GM11168 (cell line): ENCODE data around the gene LRRC43.

Experiments
- in situ Hi-C: fragments of 300-500 bp; cut with MboI; formaldehyde crosslinking; loops from one replicate; pipeline ENCODE4 v1.12.0; 2022; ENCODE audit warnings: low sequenced_read_pairs; ENCODE audit not compliant: unreplicated experiment

The LRRC43 gene

DNA sequence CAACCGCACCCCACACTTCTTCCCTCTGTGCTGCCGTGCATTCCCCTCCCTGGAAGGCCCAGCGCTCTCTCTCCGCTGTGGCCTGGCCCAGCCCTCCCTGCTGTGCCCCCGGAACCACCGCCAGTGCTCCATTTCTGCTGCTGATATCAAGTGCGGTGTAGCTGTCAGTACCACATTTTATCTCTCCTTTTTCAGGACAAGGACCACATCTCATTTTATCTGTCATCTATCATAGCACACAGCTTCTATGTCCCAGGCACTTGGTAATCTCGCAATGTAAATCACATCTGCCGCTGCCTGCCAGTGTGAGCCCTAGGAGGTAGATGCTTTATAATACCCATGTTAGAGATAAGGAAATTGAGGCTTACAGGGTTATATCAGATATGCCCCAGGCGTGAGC, 27.2 kb upstream of the LRRC43 start:
- in situ Hi-C loops, result no loop called here

DNA sequence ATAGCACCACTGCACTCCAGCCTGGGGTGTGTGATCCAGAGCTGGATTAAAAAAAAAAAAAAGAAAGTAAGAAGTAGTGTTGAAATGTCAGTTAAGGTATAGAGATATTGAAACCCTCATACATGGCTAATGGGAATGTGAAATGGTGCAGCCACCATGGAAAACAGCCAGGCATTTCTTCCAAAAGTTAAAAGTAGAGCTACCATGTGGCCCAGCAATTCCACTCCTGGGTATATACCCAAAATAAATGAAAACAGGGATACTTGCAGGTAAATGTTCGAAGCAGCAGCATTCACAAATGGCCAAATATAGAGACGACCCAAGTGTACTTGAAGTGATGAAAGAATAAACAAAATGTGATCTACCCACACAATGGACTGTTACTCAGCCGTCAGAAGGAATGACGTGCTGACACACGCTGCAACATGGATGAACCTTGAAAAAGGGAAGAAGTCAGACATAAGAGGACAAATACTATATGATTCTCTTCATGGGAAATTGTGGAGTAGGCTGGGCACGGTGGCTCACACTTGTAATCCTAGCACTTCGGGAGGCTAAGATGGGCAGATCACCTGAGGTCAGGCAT, 24.1 kb upstream of the LRRC43 start:
- in situ Hi-C loops, result no loop called here

DNA sequence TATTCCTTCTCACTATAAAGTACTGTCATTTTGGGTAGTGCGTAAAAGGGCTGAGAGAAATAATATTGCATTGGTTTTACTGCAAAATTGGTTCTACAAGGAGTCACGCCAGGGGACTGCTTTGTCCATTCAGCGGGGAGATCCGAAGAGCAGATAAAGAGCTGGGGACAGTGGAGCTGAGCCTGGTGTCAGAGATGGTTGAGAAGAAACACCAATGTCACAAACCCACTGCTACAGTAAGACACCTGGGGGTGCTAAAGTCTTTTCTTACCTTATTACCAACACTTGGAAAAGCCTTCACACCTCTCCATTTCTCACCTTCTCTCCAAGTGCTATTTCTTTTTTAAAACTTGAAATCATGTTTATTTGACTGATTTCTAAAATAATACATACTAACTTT, 23.0 kb upstream of the LRRC43 start:
- in situ Hi-C loops, result no loop called here

DNA sequence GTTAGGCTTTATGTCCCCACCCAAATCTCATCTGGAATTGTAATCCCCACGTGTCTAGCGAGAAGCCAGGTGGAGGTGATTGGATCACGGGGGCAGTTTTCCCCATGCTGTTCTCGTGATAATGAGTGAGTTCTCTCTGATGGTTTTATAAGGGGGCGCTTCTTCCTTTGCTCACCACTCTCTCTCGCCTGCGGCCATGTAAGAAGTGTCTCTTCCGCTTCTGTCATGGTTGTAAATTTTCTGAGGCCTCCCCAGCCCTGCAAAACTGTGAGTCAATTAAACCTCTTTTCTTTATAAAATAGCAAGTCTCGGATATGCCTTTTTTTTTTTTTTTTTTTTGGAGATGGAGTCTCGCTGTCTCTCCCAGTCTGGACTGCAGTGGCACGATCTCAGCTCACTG, 22.2 kb upstream of the LRRC43 start:
- in situ Hi-C loops, result no loop called here

DNA sequence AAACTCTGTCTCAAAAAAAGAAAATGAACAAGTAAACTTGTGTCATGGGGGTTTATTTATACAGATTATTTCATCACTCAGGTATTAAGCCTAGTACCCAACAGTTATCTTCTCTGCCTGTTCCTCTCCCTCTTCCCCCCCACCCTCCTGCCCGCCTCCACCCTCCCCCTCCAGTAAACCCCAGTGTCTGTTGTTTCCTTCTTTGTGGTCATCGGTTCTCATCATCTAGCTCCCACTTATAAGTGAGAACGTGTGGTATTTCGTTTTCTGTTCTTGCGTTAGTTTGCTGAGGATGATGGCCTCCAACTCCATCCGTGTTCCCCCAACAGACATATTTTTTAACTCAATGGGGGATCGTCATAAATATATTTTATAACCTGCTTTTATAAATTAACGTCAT, 21.2 kb upstream of the LRRC43 start:
- in situ Hi-C loops, result no loop called here

DNA sequence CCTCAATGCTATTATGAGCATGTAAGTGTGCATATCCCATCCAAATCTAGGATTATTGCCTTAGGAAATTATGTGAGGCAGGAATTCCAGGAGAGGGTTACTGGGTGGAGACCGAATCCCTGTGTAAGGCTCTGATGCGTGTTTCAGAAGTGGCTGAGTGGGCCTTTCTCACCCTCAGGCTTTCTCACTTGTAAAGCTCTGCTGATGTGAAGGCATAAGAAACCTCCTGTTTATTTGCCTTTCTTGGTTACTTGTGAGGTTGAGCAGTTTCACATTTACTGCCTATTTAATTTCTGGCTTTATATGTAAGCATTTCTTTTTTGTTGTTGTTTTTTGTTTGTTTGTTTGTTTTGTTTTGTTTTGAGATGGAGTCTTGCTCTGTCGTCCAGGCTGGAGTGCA, 19.9 kb upstream of the LRRC43 start:
- in situ Hi-C loops, result no loop called here

DNA sequence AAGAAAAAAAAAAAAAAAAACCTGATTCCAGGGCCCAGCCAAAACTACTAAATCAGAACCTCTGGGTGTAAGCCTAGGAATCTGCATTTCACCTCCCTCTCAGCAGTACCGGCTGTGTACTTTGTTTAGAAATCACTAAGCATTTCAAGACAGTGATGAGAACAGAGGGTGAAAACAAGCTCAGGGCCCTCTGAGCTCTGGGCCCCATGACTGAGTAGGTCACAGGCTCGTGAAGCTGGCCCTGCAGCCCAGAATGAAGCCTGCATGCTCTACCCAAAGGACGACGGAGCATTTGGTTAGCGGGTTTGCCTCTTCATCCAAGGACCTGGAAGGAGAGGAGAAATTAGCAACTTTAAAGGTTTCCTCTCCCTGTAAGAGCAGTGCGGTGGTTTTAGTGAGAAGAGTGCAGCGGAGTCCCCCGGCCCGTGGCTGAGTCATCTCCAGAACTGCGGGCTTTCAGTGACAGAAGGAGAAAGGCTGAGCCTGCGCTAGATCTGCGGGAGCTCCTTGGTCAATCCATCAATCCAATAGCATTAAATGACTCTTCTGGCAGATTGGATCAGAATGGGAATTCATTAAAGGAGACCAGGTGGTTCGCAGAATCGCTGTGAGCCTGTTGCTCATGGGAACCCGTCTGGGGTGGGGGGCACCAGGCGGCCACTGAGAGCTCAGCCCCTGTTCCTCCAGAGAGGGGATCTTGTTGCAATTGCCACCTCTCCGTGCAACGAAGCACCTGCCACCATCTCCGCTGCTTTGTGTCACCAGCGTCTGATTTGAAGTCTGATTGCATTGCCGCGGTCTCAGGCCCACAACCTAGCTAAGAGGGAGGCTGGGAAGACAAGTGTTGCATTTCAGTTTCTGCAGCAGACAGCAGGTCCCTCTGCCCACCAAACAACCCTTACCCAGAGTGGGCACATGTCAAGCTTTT, 16.2 kb upstream of the LRRC43 start:
- in situ Hi-C loops, result no loop called here

DNA sequence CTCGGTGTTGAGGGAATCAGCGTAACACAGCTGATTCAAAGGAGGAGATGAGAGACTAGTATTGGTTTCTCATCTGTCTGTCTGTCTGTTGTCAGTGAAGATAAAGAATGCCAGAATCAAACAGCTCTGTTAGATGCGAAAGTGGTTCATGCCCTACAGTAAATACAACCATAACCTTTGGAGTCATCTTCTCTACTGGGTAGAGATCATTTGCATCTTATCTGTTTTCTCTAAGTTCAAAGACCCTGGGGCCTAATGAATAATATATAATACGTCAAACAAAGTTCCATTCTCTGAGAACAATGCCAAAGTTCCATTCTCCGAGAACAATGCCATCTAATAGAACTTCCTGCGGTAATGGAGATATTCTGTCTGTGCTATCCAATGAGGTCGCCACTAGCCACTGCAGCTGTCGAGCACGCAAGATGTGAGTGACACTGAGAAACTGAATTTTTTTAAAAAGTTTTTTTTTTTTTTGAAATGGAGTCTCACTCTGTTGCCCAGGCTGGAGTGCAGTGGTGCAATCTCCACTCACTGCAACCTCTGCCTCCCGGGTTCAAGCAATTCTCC, 15.5 kb upstream of the LRRC43 start:
- in situ Hi-C loops, result no loop called here

DNA sequence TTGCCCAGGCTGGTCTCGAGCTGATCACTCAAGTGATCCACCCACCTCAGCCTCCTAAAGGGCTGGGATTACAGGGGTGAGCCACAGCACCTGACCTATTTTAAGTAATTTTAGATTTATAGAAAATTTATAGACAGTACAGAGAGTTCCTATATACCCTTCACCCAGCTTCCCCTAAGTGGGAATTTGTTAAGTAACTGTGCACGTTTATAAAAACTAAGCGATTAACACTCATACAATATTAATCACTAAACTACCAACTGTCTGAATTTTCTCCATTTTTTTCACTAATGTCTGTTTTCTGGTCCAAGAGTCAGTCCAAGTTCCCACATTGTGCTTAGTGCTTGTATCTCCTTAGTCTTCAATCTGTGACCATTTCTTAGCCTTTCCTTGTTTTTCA, 14.4 kb upstream of the LRRC43 start:
- in situ Hi-C loops, result no loop called here

DNA sequence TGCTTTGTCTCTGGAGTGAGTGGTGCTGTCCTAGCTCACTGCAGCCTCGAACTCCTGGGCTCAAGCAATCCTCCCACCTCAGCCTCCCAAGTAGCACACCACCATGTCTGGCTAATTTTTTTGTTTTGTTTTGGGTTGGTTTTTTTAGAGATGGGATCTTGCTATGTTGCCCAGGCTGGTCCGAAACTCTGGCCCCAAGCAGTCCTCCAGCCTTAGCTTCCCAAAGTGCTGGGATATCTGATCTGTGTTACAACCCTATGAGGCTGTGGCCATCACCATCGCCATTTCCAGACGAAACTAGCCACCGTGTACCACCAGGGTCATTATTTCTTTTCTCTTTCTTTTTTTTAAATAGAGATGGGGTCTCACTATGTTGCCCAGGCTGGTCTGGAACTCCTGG, 11.5 kb upstream of the LRRC43 start:
- in situ Hi-C loops, result no loop called here

DNA sequence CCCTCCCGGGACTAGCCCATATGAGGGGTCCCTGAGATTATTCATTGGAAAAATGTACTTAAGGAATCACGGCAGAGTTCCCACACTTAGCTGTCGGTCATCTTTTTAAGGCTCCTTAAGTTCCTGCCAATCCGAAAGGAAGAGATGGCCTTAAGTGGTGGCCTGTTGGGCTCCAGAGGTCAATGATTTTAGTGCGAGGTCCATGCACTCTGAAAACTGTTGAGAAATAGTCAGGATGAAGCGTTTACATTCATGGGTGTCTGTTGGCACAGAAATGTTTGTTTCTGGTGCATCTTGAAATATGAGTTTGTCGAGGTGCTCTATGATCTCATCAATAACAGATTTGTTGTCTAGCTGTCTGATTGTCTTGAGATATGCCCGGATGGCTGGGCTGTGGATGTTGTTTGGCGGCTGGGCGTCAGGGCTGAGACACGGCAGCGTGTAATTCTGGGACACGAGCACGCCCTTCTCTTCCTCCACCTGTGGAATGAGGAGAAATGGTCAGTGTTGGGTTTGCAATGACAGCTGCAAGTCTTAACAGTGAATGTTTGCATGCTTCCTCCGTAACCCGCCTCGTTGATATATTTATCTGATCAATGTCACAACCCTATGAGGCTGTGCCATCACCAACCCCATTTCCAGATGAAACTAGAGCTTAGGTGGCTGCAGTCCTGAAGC, 10.5 kb upstream of the LRRC43 start:
- in situ Hi-C loops, result no loop called here

DNA sequence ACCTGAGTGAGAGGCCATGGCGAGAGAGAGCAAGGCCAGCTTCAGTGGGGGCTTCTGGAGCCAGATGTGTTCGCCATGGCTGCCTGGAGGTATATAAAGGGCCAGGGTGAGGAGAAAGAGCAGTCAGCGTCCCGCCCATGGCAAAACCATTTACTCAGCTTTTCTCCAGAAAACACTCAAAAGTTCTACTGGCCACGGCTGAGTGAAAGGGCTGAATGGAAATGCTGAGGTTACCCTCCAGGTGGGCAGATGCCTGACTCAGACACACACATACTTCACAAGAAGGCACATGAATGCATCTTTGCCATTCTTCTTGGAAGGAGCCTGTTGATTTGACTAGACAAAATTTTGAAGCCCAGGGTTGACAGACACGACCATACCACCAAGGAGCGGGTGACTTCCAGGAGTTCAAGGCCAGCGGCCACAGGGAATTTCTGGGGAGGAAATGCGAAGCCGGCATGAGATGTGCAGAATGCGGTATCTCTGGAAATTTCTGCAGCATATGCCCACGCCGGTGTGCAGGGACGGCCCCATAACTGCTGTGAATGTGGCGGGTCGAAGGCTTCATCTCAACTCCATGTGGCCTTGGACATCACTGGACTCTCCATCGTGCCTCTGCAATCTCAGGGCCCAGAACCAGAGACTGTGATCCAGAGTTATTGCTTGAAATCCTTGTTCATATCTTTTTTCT, 8.6 kb upstream of the LRRC43 start, which contains the start of gene IL31:
IL31 (minus strand) TSS at position 67 of the 691 bp plus-strand sequence; CDS start at position 18, 49 bp downstream.
- in situ Hi-C loops, result no loop called here

DNA sequence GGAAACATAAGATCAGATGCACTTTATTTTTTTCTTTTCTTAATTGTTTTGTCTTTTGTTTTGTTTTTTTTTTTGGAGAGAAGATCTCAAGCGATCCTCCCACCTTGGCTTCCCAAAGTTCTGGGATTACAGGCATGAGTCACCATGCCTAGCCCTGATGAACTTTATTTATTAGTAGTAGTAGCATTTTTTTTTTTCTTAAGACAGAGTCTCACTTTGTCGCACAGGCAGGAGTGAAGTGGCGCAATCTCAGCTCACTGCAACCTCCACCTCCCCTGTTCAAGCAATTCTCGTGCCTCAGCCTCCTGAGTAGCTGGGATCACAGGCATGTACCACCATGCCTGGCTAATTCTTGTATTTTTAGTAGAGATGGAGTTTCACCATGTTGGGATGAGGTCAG, 6.5 kb upstream of the LRRC43 start:
- in situ Hi-C loops, result loop anchor here (5.0 kb wide), 1 partner anchor 44 kb away; no protein-coding TSS in a partner anchor

DNA sequence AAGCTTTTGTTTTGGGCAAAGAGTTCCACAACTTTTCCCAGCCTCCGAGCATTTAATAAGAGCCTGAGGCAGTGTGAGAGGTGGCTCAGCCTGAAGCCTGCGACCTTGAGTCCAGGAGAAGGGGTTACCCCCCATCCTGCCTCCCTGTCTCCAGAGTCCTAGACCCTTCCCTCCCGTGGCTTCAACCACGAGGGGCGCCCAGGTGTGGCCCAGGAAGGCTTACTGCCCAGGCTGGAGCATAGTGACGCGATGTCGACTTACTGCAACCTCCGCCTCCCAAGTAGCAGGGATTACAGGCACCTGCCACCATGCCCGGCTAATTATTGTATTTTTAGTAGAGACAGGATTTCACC, 641 bp downstream of the LRRC43 start:
- in situ Hi-C loops, result no loop called here

DNA sequence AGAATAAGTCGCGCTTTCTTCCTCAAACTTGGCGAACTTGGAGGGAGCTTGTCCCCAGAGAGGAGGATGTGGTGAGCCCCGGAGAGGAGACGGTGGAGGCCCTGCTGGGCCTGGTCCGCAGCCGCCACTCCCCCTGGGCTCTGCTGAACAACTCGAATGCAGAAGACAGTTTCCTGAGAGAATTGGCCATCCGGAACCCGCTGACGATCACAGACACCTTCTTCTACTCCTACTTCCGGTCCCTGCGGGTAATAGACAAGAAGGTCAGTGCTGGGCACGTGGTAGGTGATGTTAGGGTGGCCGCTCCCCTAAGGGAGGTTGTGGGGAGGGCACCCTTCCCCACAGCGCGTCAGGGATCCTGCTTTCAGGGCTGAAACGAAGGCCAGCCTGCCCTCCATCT, 1.6 kb downstream of the LRRC43 start:
- in situ Hi-C loops, result no loop called here

DNA sequence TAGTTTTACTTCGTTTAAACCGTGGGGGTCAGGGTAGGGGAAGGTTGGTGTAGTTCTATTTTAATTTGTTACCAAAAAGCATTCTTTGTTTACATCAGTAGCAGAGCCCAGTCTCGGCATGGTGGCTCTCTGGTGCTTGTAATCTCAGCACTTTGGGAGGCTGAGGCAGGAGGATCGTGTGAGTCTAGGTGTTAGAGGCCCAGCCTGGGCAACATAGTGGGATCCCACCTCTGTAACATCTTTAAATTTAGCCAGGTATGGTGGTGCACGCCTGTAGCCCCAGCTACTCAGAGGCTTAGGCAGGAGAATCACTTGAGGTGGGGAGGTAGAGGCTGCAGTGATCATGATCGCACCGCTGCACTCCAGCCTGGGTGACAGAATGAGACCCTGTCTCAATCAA, 2.2 kb downstream of the LRRC43 start:
- in situ Hi-C loops, result no loop called here

DNA sequence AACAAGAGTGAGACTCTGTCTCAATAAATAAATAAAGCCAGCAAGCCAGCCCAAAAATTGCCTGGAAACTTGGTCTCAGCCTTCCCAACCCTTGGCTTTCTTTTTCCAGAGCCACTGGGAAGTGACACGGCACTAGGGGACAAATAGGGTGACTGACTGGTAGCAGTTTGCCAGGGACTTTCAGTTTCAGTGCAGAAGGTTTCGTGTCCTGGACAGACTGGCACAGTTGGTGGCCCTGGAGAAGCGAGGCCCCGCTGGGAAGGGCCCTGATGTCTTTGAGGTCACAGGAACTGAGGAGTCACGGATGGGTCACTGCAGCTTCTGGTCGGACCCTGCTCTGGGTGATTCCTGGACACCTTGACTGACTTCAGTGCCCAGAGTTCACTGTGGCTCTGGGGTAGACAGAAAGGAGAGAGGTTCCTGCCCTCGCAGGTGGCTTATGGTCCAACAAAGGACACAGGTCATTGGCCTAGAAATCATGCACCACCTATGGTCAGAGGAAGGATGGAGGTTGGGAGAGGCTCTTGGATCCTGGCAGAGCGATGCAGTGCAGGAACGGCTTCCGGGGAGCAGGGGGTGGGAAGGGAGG, 2.7 kb downstream of the LRRC43 start:
- in situ Hi-C loops, result no loop called here

DNA sequence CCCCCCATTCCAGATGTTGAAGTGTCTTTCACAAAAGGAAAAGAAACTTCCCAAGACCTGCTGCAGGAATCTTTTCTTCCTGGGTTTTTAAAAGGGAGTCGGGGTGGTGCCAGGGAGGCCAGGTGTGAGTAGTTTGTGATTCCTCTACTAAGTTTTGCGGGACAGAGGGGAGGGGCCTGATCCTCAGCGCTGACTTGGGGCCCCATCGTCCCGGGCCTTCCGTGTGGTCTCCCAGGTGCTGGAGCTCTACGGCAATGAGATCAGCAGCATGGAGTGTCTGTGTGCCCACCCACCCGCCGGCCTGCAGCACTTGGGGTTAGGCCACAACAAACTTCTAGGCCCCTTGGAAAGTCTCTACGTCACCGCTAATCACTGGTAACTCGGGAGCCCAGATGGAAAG, 4.5 kb downstream of the LRRC43 start:
- in situ Hi-C loops, result no loop called here

DNA sequence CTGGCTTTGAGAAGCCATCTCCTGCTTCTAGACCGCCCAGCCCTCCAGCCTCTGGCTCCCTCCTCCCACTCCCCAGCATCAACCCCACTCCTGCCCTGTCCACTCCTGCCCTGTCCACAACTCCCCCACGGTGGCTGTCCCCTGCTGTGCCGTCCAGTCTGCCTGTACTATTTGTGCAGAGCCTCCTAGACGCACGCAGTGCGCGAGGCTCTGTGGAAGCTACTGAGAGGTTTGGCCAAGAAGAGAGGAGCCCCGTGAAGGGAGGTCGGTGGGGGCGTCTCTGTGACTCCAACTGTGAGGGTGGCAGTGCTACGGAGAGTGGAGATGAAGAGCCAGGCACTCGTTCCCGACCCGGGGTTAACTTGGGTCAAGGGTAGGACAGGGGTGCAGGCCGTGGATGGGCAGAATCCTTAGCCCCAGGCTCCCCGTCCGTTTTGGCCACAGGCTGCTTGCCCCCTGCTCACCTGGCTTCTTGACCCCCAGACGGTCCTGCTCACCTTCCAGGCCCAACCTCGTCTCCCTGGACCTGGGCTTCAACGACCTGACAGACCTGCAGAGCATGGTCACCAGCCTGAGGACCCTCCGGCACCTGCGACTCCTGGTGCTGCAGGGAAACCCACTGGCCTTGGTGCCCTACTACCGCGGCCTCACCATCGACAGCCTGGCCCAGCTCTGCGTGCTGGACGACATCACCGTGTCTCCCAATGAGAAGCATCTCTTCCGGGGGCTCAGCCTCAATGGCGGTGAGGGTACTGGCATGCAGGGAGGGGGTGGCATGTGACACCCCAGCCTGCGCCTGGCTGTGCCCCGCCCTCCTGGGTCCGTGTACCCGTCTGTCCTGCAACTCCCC, 6.9 kb downstream of the LRRC43 start:
- in situ Hi-C loops, result loop anchor here (10.0 kb wide), 1 partner anchor 135 kb away; no protein-coding TSS in a partner anchor
